Measurements from ENCODE around the gene SEPTIN3. TPM values are rescaled to one million over a fixed set of nuclear protein-coding genes. Genes with fewer than 3 reads are reported as not detected.

SEPTIN3 gene
- total RNA-seq, 1 experiment from 2014 or later = 3.9 TPM

DNA sequence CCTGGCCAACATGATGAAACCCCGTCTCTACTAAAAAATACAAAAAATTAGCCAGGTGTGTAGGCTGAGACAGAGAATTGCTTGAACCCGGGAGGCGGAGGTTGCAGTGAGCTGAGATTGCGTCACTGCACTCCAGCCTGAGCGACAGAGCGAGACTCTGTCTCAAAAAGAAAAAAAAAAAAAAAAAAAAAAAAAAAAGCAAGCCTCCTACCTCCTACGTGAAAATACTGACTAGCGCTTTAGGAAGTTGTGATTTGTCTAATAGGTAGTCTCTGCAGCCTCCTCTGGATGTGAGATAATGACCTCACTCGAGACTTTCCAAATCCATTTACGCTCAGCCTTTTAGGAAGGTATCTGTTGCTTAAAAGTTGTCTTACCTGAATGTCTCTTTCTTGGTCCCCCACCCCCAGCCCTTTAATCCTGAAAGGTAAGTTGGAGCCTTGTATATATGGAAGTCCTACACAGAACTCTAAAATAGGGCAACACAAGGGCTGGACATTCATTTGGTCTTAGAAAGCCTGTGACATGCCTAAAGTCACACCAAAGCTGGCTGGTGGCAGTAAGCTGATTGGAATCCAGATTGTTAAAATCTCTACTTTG lies 5.5 kb downstream of the SEPTIN3 start:
- ChIA-PET POLR2A (interaction anchor here (0.6 kb wide), 1 partner anchor 585 kb away, joined by 3 read pairs; no protein-coding TSS in a partner anchor), CTCF (no interaction called here)
- peaks cover 6% of the 10 kb centered on the region; the same call in 1 of the 2 replicates for H3K27me3 ChIP-seq (ENCODE audit: control insufficient read depth, insufficient read depth, low read length)
- TF ChIP-seq SIN3A (IDR thresholded peaks at IDR 0.05; ENCODE audit: borderline replicate concordance, insufficient read depth, low read depth, low read length) (no peak), REST (IDR thresholded peaks at IDR 0.05; ENCODE audit: insufficient read depth in 1 of 2, low read depth in 2 of 2, low read length in 1 of 2) (no peak), POLR2AphosphoS5 (IDR thresholded peaks at IDR 0.05; ENCODE audit: low read depth, low read length) (no peak), TCF7L2 (IDR thresholded peaks at IDR 0.05; ENCODE audit: low read depth, low read length) (no peak), CTCF (IDR thresholded peaks at IDR 0.05) (no peak)
- no peaks in the 10 kb centered on the region for H3K9me3 ChIP-seq (ENCODE audit: control insufficient read depth, insufficient read depth, low read depth, low read length)
- ATAC-seq (no peak), DNase-seq (ENCODE audit: low read depth, low spot score) (no peak)
- H3K27ac ChIP-seq (ENCODE audit: low read length) = no peak overlapping the region
- no peak overlapping the region for H3K4me3 ChIP-seq (ENCODE audit: low read depth in 2 of 2, low read length in 2 of 2)
- in situ Hi-C loops (cut with HindIII; ENCODE audit: low pct_unique_long_range_greater_than_20kb, low sequenced_read_pairs) (no loop called here), intact Hi-C loops (cut with micrococcal nuclease; ENCODE audit: unreplicated experiment) (no loop called here)
- H3K36me3 ChIP-seq (ENCODE audit: control insufficient read depth, insufficient read depth, low read length) = no peaks in the 10 kb centered on the region
- no TSS peak for BruUV-seq (replicated peaks)
- H3K4me1 ChIP-seq (ENCODE audit: control insufficient read depth, insufficient read depth, low read length) = 0 out of 2 replicates have a peak, but pooled peaks cover 2% of the 10 kb centered on the region

- H3K4me3 ChIP-seq (ENCODE audit: low read depth in 2 of 2, low read length in 2 of 2) = no peak overlapping the region
- BruUV-seq (replicated peaks) = no TSS peak
- POLR2A ChIA-PET = interaction anchor here (0.6 kb wide), 1 partner anchor 584 kb away, joined by 3 read pairs; no protein-coding TSS in a partner anchor
- H3K4me1 ChIP-seq (ENCODE audit: control insufficient read depth, insufficient read depth, low read length) = 0 out of 2 replicates have a peak, but pooled peaks cover 2% of the 10 kb centered on the region
- DNase-seq (ENCODE audit: low read depth, low spot score) (no peak), ATAC-seq (0 out of 2 replicates have a peak, but pooled peaks have one; percentile 47)
- no peak overlapping the region for H3K27ac ChIP-seq (ENCODE audit: low read length)
- H3K27me3 ChIP-seq (ENCODE audit: control insufficient read depth, insufficient read depth, low read length) = peaks cover 6% of the 10 kb centered on the region; the same call in 1 of the 2 replicates
- H3K9me3 ChIP-seq (ENCODE audit: control insufficient read depth, insufficient read depth, low read depth, low read length) = no peaks in the 10 kb centered on the region
- CTCF ChIA-PET = no interaction called here
- H3K36me3 ChIP-seq (ENCODE audit: control insufficient read depth, insufficient read depth, low read length) = no peaks in the 10 kb centered on the region
- TF ChIP-seq REST (IDR thresholded peaks at IDR 0.05; ENCODE audit: insufficient read depth in 1 of 2, low read depth in 2 of 2, low read length in 1 of 2) = no peak
- TF ChIP-seq CTCF (IDR thresholded peaks at IDR 0.05) = no peak
- TF ChIP-seq SIN3A (IDR thresholded peaks at IDR 0.05; ENCODE audit: borderline replicate concordance, insufficient read depth, low read depth, low read length) = no peak
- no peak for TF ChIP-seq POLR2AphosphoS5 (IDR thresholded peaks at IDR 0.05; ENCODE audit: low read depth, low read length)
- no peak for TF ChIP-seq TCF7L2 (IDR thresholded peaks at IDR 0.05; ENCODE audit: low read depth, low read length)
- intact Hi-C loops (cut with micrococcal nuclease; ENCODE audit: unreplicated experiment) = no loop called here
- in situ Hi-C loops (cut with HindIII; ENCODE audit: low pct_unique_long_range_greater_than_20kb, low sequenced_read_pairs) = no loop called here
These were observed 6.2 kb downstream of the SEPTIN3 start for GRCh38 chr22:41975299-41976069.
